Urinary bladder (tissue), 4 donors: ENCODE results near the gene MAP7D2. TPM values are rescaled to one million over a fixed set of nuclear protein-coding genes. Genes with fewer than 3 reads are reported as not detected.

ENCODE experiments used
- DNase-seq: peaks from one replicate; pipeline ENCODE4 v3.0.0-alpha.2; 2015; ENCODE audit errors: extremely low spot score
- H3K27ac ChIP-seq: one replicate; pipeline ENCODE4 v1.5.1; 2013; ENCODE audit warnings: low read depth, mild to moderate bottlenecking, moderate library complexity
- H3K36me3 ChIP-seq: one replicate; pipeline ENCODE4 v1.6.1; 2013; ENCODE audit warnings: mild to moderate bottlenecking, moderate library complexity; ENCODE audit not compliant: insufficient read depth
- H3K4me1 ChIP-seq: one replicate; pipeline ENCODE4 v1.6.1; 2013; ENCODE audit warnings: mild to moderate bottlenecking, moderate library complexity; ENCODE audit not compliant: insufficient read depth
- H3K4me3 ChIP-seq: one replicate; pipeline ENCODE4 v1.5.1; 2013; ENCODE audit warnings: low read depth, low read length
- WGBS: extraction: QIAGEN DNeasy Blood & Tissue Kit; methylation state at CpG from one replicate; pipeline ENCODE4 v1.1.7; 2013; 5-methylcytosine and 5-hydroxymethylcytosine counted together
- polyA plus RNA-seq: library from polyadenylated mRNA; stranded (reverse); fragments of 200-250 nt; gene quantifications from one replicate; pipeline ENCODE4 v1.2.3, GENCODE V29; 2013
- total RNA-seq: library from RNA; depleted of rRNA; stranded (reverse); fragments of >200 nt; gene quantifications from one replicate; pipeline ENCODE4 v1.2.3, GENCODE V29; 2014
- donor health status: healthy with polysubstance abuse.
- donor health status: healthy.

The MAP7D2 gene
- total and polyA plus RNA-seq, 2 donors, result 0.21 to 0.46 TPM

DNA sequence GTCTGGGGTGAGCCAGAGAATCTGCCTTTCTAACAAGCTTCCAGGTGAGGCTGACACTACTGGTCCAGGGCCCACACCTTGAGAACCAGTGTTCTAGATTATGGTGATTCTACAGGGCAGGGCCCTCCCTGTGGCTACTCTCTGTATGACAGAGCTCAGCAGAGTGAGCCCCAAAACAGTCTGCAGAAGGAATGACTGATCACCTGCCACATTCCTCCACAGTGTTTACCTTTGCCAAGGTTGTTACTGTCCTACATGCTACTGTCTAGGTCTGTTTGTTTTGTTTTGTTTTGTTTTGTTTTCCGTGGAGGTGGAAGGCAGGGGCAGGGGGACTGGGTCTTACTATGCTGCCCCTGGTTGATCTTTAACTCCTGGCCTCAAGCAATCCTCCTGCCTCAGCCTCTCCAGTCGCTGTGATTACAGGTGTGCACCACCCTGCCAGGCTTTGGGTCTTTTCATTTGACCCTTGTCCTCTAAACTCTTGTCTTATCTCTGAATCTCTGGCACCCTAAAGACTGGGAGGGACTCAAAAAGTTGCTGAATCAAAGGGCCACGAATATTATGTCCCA, 45.1 kb downstream of the MAP7D2 start:
- H3K4me3 ChIP-seq, result no peak overlapping the region
- no peak for DNase-seq
- WGBS, result 72% methylated on average over 3 of the region's 3 CpGs
- no peaks in the 10 kb centered on the region for H3K4me1 ChIP-seq
- H3K36me3 ChIP-seq, result no peaks in the 10 kb centered on the region
- no peak overlapping the region for H3K27ac ChIP-seq

DNA sequence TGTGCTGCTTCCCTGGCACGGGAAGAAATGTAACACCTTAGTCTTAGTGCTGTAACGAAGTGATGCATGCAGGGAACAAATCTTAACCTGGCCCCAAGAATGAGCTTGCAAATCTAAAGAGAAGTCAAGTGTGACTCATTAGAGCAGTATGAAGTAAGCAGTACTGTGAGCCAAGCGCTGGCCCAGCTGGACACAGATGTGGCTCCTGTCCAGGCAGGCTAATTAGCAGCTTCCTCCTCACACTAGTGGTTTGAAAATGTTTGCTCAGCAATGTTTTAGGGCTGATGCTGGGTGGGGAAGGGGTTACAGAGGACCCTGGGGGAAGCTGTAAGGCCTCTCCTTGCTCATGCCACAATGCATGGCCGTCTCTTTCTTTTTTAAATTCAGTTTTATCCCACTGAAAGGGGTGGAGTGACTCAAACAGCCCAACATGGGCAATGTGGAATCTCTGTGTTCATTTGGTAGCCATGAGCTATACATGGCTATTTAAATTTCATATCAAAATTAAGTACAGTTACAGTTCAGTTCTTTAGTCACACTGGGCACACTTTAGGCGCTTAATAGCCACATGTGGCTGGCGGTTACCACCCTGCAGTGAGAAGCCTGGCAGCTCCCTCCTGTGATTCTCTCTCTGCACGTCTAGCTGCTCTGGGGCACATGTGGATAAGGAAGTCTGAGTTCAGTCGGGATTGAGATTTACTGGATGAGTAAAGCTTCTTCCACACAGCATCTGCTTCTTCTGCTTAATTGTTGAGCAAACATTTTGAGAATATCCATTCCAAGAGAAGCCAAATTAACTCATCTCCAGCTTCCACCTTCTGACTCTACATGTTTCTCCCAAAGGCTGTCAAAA, 48.8 kb downstream of the MAP7D2 start:
- H3K27ac ChIP-seq, result no peak overlapping the region
- no peak overlapping the region for H3K4me3 ChIP-seq
- DNase-seq, result no peak
- 39% methylated on average over 8 of the region's 8 CpGs for WGBS
- no peaks in the 10 kb centered on the region for H3K36me3 ChIP-seq
- H3K4me1 ChIP-seq, result no peaks in the 10 kb centered on the region

DNA sequence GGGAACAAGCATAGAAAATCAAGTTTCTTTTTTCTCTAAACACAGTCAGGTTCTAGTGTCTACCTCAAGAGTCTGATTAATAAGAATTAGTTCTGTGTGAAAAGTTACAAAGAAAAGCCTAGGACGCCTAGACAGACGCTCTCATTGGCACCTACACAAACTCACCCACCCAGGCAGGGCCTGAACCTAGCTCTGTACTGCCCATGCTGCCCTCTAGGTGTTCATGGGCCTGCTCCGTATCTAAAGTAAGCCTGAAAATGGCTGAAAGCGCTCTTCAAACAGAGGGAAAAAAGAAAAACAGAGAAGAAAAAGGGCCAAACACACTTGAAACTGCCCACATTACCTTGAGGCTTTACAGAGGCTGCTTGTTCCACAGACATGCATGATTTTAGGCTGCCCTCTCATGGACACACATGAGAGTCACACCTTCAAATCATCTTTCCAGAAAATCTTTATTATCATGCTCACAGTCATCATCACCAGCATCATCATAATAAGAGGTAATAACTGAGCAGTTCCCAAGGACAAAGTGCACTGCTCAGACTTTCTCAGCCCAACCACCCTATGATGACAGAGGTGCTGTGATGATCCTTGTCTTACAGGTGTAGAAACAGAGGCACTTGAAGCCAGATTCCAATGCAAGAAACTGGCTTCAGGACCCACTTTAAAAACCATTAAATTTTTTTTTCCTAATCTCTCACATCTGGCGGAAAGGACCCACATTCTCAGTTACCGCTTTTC, 49.6 kb downstream of the MAP7D2 start:
- Histone ChIP-seq H3K27ac (no peak overlapping the region), H3K4me1 (no peaks in the 10 kb centered on the region), H3K36me3 (no peaks in the 10 kb centered on the region), H3K4me3 (no peak overlapping the region)
- WGBS, result 60% methylated on average over 6 of the region's 6 CpGs
- no peak for DNase-seq

DNA sequence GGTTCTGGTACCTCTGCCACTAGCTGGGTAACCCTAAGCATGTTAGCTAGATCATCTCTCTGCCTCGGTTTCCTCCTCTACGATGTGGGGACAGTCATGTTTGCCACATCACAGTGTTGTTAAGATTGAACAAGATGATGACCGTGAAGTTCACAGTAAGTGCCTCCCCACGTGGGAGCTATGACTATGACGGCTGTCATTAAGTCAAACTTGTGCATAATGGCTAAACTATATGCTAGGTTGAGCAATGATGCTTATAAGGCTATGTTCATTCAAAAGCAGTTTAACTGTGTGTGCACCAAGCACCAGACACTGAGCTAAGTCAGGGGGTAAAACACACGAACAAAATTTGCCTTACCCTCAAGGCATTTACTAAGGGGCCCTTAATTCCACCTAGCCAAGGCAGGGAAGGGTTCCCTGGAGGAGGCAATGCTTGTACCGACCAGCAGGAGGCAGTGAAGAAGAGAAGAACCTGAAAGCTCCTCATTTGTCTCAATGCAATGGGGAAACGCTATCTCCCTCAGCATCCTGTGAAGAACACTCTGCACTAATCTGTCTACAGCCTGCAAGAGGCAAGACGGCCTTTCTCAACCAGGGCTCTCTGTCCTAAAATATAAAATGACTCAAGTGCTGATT, 52.9 kb downstream of the MAP7D2 start:
- Histone ChIP-seq H3K27ac (no peak overlapping the region), H3K4me3 (no peak overlapping the region), H3K4me1 (no peaks in the 10 kb centered on the region), H3K36me3 (no peaks in the 10 kb centered on the region)
- DNase-seq, result no peak
- WGBS, result 75% methylated on average over 9 of the region's 9 CpGs

DNA sequence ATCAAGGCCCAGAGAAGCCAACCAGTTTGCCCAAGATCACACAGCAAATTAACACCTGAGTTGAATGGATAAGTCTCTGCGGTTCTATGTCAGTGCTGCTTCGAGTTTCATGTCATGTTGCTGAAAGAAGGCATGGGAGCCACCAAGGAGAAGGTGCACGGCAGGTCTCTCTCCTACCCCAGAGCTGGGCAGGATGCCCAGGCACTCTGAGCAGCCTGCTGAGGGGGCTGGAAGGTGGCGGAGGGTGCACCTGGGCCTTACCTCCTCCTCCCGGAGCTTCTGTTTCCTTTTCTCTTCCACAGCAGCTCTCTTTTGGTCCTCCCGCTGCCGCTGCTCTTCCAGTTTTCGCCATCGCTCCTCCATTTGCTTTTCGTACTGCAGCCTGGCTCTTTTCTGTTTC, 53.6 kb downstream of the MAP7D2 start:
- H3K4me3 ChIP-seq, result no peak overlapping the region
- DNase-seq, result no peak
- WGBS, result 93% methylated on average over 10 of the region's 10 CpGs
- no peaks in the 10 kb centered on the region for H3K4me1 ChIP-seq
- H3K36me3 ChIP-seq, result no peaks in the 10 kb centered on the region
- no peak overlapping the region for H3K27ac ChIP-seq

DNA sequence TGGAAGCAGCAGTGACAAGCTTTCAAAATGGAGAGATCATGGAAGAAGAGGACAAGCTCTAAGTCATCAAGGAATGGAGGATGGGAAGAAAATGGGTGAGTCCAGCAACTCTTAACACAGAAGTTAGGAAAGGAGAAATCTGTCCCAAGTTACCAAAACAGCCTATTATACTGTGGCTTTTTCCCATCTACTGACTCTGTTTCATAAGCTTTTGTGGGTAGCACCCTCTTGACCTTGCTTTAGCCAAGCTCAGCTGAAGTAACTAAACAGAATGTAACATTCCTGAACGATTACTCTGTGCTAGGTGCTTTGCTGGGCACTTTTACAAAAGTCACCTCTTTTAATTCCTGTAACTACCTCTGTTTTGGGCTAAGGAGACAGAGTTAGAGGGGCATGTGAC, 54.9 kb downstream of the MAP7D2 start:
- 50% methylated on average over 1 of the region's 1 CpG for WGBS
- no peaks in the 10 kb centered on the region for H3K4me1 ChIP-seq
- no peaks in the 10 kb centered on the region for H3K36me3 ChIP-seq
- no peak for DNase-seq
- no peak overlapping the region for H3K27ac ChIP-seq
- H3K4me3 ChIP-seq, result no peak overlapping the region

DNA sequence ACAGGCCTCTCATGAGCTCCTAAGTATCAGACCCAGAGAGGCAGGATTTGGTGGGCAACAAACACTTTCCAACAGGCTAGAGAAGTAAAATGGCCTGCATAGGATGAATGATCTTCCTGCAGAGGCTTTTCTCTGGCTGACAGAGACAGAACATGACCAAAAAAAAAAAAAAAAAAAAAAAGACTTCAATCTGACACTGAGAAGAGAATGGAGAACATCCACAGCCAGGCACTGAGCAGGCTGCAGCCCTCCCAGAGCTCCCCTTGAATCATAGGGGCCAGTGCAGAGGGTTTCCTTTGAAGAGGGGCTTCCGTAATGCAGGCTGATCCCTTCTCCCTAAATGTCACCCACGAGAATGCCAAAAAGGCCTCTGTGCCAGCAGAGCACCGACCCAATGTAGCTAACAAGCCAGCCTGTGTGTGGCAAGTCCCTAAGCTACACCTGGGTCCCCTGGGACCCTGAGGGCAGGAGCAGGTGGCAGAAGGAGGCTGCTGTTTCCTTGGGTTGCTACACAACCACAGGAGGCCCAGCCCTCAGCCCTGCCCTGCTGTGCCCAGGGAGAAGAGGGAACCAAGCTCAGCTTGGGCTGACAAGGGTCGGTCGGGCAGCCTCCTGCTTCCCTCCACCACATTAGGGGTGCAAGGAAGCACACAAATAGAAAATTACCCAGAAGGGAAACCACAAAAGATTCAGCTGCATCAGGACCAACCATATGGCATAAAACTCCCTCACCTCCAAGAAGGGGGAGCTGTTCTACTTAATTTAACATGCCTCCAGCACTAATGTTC, 55.6 kb downstream of the MAP7D2 start:
- Histone ChIP-seq H3K4me1 (no peaks in the 10 kb centered on the region), H3K4me3 (no peak overlapping the region), H3K36me3 (no peaks in the 10 kb centered on the region), H3K27ac (no peak overlapping the region)
- DNase-seq, result no peak
- WGBS, result 87% methylated on average over 5 of the region's 5 CpGs

DNA sequence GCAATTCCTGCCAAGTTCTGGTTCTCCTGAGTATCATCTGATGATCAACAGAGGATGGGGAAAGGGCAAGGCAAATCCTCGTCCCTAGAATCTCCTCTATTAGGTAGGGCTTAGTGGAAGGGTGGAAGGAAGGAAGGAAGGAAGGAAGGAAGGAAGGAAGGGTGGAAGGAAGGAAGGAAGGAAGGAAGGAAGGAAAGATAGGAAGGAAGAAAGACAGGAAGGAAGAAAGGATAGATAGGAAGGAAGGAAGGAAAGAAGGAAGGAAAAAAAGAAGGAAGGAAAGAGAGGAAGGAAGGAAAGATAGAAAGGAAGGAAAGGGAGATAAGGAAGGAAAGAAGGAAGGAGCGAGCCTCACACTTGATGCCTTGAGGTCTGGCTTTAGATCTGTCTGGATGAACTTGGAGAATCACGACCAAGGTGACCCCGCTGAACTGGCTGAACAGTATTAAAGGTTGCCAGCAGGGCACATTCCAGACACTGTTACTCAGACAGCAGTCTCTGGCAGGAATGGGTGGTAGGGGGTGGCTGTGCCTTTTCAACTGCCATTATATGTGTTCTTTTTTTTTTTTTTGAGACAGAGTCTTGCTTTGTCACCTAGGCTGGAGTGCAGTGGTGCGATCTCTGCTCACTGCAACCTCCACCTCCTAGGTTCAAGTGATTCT, 57.1 kb downstream of the MAP7D2 start:
- 86% methylated on average over 5 of the region's 5 CpGs for WGBS

DNA sequence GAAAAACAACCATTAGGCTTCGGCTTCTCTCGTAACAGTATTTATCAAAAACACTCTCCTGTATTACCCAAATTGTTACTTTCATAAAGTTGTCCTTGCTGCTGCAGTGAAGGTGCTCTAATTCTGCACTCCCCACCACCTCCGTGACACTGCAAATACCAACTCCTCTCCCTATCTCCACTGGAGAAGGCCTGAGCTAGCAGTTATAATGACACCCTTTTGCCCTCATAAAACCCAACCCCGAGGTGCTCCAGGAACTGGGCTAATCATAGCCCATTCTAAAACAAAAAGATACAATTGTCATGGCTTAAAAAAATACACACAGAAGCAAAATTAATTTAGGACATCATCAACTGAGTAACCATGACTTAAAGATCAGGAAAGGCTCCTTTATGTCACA, 59.2 kb downstream of the MAP7D2 start:
- Histone ChIP-seq H3K27ac (no peak overlapping the region), H3K4me1 (no peaks in the 10 kb centered on the region), H3K4me3 (no peak overlapping the region), H3K36me3 (no peaks in the 10 kb centered on the region)
- no peak for DNase-seq
- WGBS, result 76% methylated on average over 4 of the region's 4 CpGs

More for the DNA sequence above, 57.1 kb downstream of the MAP7D2 start:
- Histone ChIP-seq H3K4me1 (no peaks in the 10 kb centered on the region), H3K27ac (no peak overlapping the region), H3K36me3 (no peaks in the 10 kb centered on the region), H3K4me3 (no peak overlapping the region)
- DNase-seq, result no peak

DNA sequence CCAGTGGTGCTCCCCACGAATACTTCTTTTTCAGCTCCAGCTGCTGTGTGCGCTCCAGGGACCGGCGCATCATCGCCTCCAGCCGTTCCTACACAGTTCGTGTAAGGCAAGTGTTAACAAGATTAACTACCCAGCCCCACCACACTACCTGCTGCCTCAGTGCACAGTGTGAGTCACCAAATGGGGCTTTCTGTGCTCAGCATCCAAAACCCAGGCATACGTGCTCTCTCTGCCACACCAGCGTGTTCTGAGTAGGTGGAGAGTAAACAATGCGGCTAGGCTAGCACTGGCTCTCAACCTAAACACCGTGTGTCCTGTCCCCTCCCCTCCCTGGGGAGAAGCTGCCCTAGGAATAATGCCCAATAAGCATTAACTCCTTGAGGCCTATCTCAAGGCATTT, 60.0 kb downstream of the MAP7D2 start:
- 35% methylated on average over 11 of the region's 11 CpGs for WGBS
- Histone ChIP-seq H3K36me3 (no peaks in the 10 kb centered on the region), H3K27ac (no peak overlapping the region), H3K4me3 (no peak overlapping the region), H3K4me1 (no peaks in the 10 kb centered on the region)
- DNase-seq, result no peak

DNA sequence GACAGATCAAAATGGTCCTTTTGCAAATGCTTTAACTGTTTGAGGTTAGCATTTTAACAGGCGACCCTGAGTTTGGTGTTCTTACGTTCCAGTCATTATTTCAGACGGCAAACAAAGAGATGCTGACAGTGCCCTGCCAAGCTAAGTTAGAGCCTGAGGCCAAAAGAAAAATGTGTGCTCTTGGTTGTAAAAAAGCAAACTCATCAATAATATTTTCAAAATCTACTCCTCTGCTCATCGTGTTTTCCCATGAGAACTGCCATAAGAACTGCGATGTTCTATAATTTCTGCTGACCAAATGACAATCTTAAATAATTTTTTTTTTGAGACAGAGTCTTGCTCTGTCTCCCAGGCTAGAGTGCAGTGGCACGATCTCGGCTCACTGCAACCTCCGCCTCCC, 63.2 kb downstream of the MAP7D2 start:
- DNase-seq, result no peak
- H3K36me3 ChIP-seq, result no peaks in the 10 kb centered on the region
- no peaks in the 10 kb centered on the region for H3K4me1 ChIP-seq
- no peak overlapping the region for H3K4me3 ChIP-seq
- 90% methylated on average over 8 of the region's 8 CpGs for WGBS
- H3K27ac ChIP-seq, result no peak overlapping the region

DNA sequence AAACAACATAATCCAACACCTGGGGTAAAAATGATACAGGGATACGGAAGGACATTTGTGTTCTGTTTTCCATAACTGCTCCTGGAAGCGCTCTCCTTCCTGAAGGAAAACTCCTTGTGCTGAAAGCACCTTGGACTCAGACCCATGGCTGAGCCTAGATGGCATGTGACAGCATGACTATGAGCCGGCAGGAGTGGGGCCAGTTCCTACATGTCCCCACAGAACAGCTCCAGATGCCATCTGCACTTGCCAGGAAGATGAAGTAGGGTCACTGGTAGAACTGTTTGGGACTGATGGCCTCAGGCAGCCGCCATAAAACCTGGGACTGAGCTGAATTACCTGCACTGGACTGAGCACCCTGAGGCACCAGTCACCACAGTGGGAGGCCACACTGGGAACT, 69.8 kb downstream of the MAP7D2 start:
- Histone ChIP-seq H3K27ac (no peak overlapping the region), H3K36me3 (no peaks in the 10 kb centered on the region), H3K4me1 (no peaks in the 10 kb centered on the region), H3K4me3 (no peak overlapping the region)
- no peak for DNase-seq
- 82% methylated on average over 4 of the region's 4 CpGs for WGBS

DNA sequence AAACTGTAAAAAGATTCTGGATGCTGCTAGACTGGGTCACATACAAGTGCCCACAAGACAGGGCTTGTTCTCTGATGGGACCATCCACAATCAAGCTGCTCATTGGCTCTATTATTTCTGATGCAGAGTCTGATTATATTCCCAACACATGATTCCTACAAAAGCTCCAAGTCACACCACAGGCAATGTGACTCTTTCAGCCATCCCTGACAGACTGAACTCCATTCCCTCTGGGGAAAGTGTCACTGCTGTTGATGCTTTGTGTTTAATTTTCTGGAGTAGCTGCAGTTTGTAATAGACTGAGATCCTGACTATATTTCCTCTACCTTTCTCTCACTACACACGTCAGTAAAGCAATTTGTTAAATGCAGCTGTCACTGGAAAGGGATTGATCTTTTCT, 70.5 kb downstream of the MAP7D2 start:
- no peak overlapping the region for H3K4me3 ChIP-seq
- no peak for DNase-seq

More for the DNA sequence above, 70.5 kb downstream of the MAP7D2 start:
- H3K27ac ChIP-seq, result no peak overlapping the region
- WGBS, result 76% methylated on average over 1 of the region's 1 CpG
- no peaks in the 10 kb centered on the region for H3K4me1 ChIP-seq
- H3K36me3 ChIP-seq, result no peaks in the 10 kb centered on the region
